ENCODE measurements around the gene ANKLE2. TPM values are rescaled to one million over a fixed set of nuclear protein-coding genes. Genes with fewer than 3 reads are reported as not detected.

ANKLE2 gene
- total and polyA plus RNA-seq, 10 of the 15 experiments (the other 5 are each of a cell fraction or from before 2014, with no cell fraction given), result 4.3 to 89.4 (median 53.0) TPM

DNA sequence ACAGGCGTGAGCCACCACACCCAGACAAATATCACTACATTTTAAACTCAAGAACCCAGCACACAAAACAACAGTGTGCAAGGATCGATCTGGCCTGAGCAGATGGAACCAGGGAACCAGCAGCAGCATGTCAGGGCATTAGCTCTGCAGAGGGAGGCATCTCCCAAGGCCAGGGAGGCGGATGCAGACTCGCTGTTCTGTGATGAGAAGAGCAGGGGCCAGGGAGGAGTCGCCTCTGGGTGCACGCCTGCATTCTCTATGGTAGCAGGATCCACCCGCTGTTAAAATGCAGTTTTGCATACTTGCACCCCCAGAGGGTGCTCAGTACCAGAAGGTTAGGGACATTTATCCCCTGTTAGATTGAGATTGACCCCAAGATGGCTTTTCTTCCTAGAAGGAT, 33.1 kb downstream of the ANKLE2 start (continued):
- TF ChIP-seq SIN3A (IDR thresholded peaks at IDR 0.05; ENCODE audit: low read depth, low read length), result no peak

DNA sequence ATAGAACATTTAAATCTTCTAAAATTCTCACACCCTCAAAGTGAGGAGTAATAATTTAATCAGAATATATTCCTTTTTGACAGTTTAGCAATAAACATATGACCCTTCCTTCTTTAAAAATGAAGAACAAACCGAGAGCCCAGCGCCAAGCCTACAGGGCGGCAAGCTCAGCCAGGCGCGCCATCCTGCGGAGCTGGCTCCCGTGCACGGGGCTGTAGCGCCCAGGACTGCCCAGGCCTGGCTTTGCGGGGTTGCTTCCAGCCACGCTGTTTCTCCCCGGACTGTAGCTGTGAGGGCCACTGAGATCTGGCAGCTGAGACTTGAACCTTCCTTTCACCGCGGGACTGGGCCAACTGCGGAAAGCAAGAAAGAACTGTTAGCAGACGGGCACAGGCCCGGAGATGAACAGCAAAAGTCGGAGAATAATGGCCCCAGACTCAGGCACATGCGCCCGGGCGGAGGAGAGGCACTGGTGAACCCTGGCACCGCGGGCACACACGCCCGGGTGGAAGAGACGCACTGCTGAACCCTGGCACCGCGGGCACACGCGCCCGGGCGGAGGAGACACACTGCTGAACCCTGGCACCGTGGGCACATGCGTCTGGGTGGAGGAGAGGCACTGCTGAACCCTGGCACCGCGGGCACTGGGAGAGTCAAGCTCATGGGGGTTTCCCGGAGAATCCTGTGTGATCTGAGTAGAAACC, 34.4 kb downstream of the ANKLE2 start:
- POLR2A ChIA-PET, result no interaction called here
- intact Hi-C loops (cut with micrococcal nuclease; ENCODE audit: unreplicated experiment), result no loop called here
- ATAC-seq (no peak), DNase-seq (ENCODE audit: low read depth, low spot score) (no peak), FAIRE-seq (no peak)
- RAD21 ChIA-PET (ENCODE audit: unreplicated experiment), result no interaction called here
- H3K79me2 ChIP-seq (ENCODE audit: control insufficient read depth, insufficient read depth, low read length), result no peaks in the 10 kb centered on the region
- no peak overlapping the region for H3K4me2 ChIP-seq (ENCODE audit: control insufficient read depth, insufficient read depth)
- BruUV-seq (replicated peaks), result no TSS peak
- in situ Hi-C loops (cut with MboI), result no loop called here
- CTCF ChIA-PET, result interaction anchor here (0.6 kb wide), 1 partner anchor 743 kb away, joined by 3 read pairs; no protein-coding TSS in a partner anchor
- TF ChIP-seq, protein P1, sequence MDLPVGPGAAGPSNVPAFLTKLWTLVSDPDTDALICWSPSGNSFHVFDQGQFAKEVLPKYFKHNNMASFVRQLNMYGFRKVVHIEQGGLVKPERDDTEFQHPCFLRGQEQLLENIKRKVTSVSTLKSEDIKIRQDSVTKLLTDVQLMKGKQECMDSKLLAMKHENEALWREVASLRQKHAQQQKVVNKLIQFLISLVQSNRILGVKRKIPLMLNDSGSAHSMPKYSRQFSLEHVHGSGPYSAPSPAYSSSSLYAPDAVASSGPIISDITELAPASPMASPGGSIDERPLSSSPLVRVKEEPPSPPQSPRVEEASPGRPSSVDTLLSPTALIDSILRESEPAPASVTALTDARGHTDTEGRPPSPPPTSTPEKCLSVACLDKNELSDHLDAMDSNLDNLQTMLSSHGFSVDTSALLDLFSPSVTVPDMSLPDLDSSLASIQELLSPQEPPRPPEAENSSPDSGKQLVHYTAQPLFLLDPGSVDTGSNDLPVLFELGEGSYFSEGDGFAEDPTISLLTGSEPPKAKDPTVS (IDR thresholded peaks at IDR 0.05; ENCODE audit: low read depth, low read length), result no peak
- no peak for TF ChIP-seq MEF2B (IDR thresholded peaks at IDR 0.05; ENCODE audit: partially characterized antibody, poor library complexity, severe bottlenecking)
- TF ChIP-seq STAT3 (IDR thresholded peaks at IDR 0.05; ENCODE audit: low read depth, low read length), result no peak
- TF ChIP-seq IRF4 (IDR thresholded peaks at IDR 0.05; ENCODE audit: low read depth, low read length), result no peak
- TF ChIP-seq, protein P2, sequence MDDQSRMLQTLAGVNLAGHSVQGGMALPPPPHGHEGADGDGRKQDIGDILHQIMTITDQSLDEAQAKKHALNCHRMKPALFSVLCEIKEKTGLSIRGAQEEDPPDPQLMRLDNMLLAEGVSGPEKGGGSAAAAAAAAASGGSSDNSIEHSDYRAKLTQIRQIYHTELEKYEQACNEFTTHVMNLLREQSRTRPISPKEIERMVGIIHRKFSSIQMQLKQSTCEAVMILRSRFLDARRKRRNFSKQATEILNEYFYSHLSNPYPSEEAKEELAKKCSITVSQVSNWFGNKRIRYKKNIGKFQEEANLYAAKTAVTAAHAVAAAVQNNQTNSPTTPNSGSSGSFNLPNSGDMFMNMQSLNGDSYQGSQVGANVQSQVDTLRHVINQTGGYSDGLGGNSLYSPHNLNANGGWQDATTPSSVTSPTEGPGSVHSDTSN (IDR thresholded peaks at IDR 0.05; ENCODE audit: insufficient replicate concordance, low read depth, low read length), result no peak
- no peak for TF ChIP-seq TCF3 (IDR thresholded peaks at IDR 0.05; ENCODE audit: borderline replicate concordance, insufficient read depth, low read depth, low read length)
- TF ChIP-seq FOS (IDR thresholded peaks at IDR 0.05; ENCODE audit: borderline replicate concordance, extremely low read depth, insufficient read length), result no peak
- no peak for TF ChIP-seq YY1 (IDR thresholded peaks at IDR 0.05; ENCODE audit: low read depth, low read length)
- TF ChIP-seq SMC3 (IDR thresholded peaks at IDR 0.05; ENCODE audit: borderline replicate concordance, low read length), result no peak
- TF ChIP-seq ZNF274 (IDR thresholded peaks at IDR 0.05; ENCODE audit: insufficient read depth, insufficient read length), result no peak
- 97% methylated on average over 37 of the region's 37 CpGs for WGBS (ENCODE audit: insufficient coverage, insufficient replicate concordance, low lambda C conversion rate, missing lambda C conversion rate)
- H3K4me3 ChIP-seq, result no peak overlapping the region
- SMC1A ChIA-PET (ENCODE audit: uncharacterized antibody, unreplicated experiment), result no interaction called here
- H3K4me1 ChIP-seq (ENCODE audit: control insufficient read depth, insufficient read depth, low read length), result no peaks in the 10 kb centered on the region
- H3K36me3 ChIP-seq (ENCODE audit: control insufficient read depth in 2 of 2, insufficient read depth in 2 of 2, low read length in 1 of 2), result peaks cover 28 to 43% of the 10 kb centered on the region in 2 experiments
- H4K20me1 ChIP-seq (ENCODE audit: control insufficient read depth, insufficient read depth), result 0 out of 2 replicates have a peak, but pooled peaks cover 8% of the 10 kb centered on the region
- no peak overlapping the region for H3K9ac ChIP-seq (ENCODE audit: control insufficient read depth, insufficient read depth, low read length)
- H3K27ac ChIP-seq (ENCODE audit: control insufficient read depth, insufficient read depth), result no peak overlapping the region
- H3K9me3 ChIP-seq (replicated peaks; ENCODE audit: control insufficient read depth, insufficient read depth, low read length), result no peaks in the 10 kb centered on the region; the same call in 2 of the 3 replicates
- H2AFZ ChIP-seq (ENCODE audit: control insufficient read depth, low read depth, low read length), result no peak overlapping the region
- no peaks in the 10 kb centered on the region for H3K27me3 ChIP-seq (replicated peaks in 1 of 2; ENCODE audit: control insufficient read depth in 2 of 2, insufficient read depth in 2 of 2, low read length in 1 of 2)
